C1 segment of cervical spinal cord (tissue), 14 donors: Measurements from ENCODE around the gene SPATS2.
A peak's percentile ranks its signal among the peaks of the same experiment; 100 is the strongest.
"Not testable (repeated sequence)": the region's sequence is repeated elsewhere in the genome, so short reads cannot be mapped to it uniquely, and the experiment has no call there.

Experiments used
- DNase-seq, 14 donors: peaks; one replicate each; lab custom pipeline; 2025; lab: John Stamatoyannopoulos, UW

Gene SPATS2

GRCh38 chr12:49349266-49349665, 18.0 kb upstream of the SPATS2 start:
- no peak for DNase-seq

GRCh38 chr12:49352351-49352750, 14.9 kb upstream of the SPATS2 start:
- DNase-seq, result no peak

GRCh38 chr12:49355913-49356312, 11.3 kb upstream of the SPATS2 start:
- DNase-seq, result no peak

GRCh38 chr12:49357103-49357678, 10.1 kb upstream of the SPATS2 start:
- DNase-seq, result no peak

- peak in 5 of 14 donors; percentile 20 to 35 (median 28) for DNase-seq
These were observed 8.7 kb upstream of the SPATS2 start for GRCh38 chr12:49358483-49359141.

- DNase-seq, result no peak
These were observed 7.6 kb upstream of the SPATS2 start for GRCh38 chr12:49359671-49360070.

GRCh38 chr12:49362077-49362476, 5.2 kb upstream of the SPATS2 start:
- DNase-seq, result no peak

GRCh38 chr12:49364989-49365388, 2.3 kb upstream of the SPATS2 start:
- no peak for DNase-seq

GRCh38 chr12:49365542-49365941, 1.7 kb upstream of the SPATS2 start:
- no peak for DNase-seq

- DNase-seq, result peak in 1 of 14 donors; percentile 61
These were observed 1.1 kb upstream of the SPATS2 start for GRCh38 chr12:49366096-49366651.

GRCh38 chr12:49366652-49367380, 446 bp upstream of the SPATS2 start:
- DNase-seq, result peak in 13 of 14 donors; percentile 32 to 88 (median 76)

- DNase-seq, result peak in 1 of 14 donors; percentile 57
These were observed 958 bp downstream of the SPATS2 start for GRCh38 chr12:49368240-49368600.

- no peak for DNase-seq
These were observed 2.3 kb downstream of the SPATS2 start for GRCh38 chr12:49369411-49370145.

GRCh38 chr12:49370539-49370938, 3.3 kb downstream of the SPATS2 start:
- DNase-seq, result no peak

GRCh38 chr12:49375406-49375805, 8.1 kb downstream of the SPATS2 start:
- no peak for DNase-seq

- no peak for DNase-seq
These were observed 10.1 kb downstream of the SPATS2 start for GRCh38 chr12:49377386-49377785.

GRCh38 chr12:49380184-49380583, 12.9 kb downstream of the SPATS2 start:
- DNase-seq, result not testable (repeated sequence)

- peak in 1 of 14 donors; percentile 1 for DNase-seq
These were observed 21.6 kb downstream of the SPATS2 start for GRCh38 chr12:49388682-49389386.

GRCh38 chr12:49389387-49389703, 22.1 kb downstream of the SPATS2 start:
- no peak for DNase-seq

- no peak for DNase-seq
These were observed 29.7 kb downstream of the SPATS2 start for GRCh38 chr12:49397000-49397399.

GRCh38 chr12:49400304-49400703, 33.0 kb downstream of the SPATS2 start:
- DNase-seq, result no peak
